ENCODE data around the gene FCHSD2. TPM values are rescaled to one million over a fixed set of nuclear protein-coding genes. Genes with fewer than 3 reads are reported as not detected.

The FCHSD2 gene
- total and polyA plus RNA-seq, 2 donors (not counting 3 experiments of a cell fraction or from before 2014, with no cell fraction given): 20.8 to 56.9 TPM

DNA sequence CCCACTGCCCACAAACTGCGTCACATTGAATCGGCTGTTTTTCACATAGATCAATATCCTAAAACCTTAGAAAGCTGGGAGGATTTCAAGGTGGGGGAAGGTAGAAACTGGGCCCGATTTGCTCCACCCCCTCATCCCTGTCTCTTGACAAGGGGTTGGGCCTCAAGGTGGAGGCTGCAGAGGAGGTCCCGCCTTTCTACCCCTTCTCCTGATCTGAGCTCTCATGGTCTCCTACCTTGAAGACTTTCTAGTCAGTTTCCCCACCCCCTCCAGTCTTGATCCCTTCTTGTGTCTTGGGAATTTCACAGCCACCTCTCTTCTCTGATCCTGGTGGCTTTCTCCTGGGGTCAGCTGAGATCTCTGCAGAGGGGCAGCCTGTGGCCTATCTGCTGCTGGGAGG is 343.8 kb downstream of the FCHSD2 start:
- dilution Hi-C loops (cut with MboI; ENCODE audit: extremely low pct_ligation_motif_present, low sequenced_read_pairs) (no loop called here), intact Hi-C loops (cut with micrococcal nuclease) (no loop called here)
- no peak overlapping the region for H3K4me3 ChIP-seq (replicated peaks in 1 of 3; ENCODE audit: insufficient read depth in 1 of 3, low read depth in 1 of 3, low read length in 3 of 3)
- CTCF ChIA-PET: no interaction called here
- H3K27ac ChIP-seq (ENCODE audit: insufficient read depth, low read depth, low read length): no peak overlapping the region
- H3K4me1 ChIP-seq (ENCODE audit: control insufficient read depth, extremely low read depth, insufficient read depth, low read length): peaks cover under 1% of the 10 kb centered on the region
- H3K9me1 ChIP-seq (replicated peaks; ENCODE audit: control insufficient read depth, extremely low read depth, insufficient read depth, low read length): no peaks in the 10 kb centered on the region
- no TSS peak for BruUV-seq (replicated peaks)
- POLR2A ChIA-PET: no interaction called here
- H3K9ac ChIP-seq (replicated peaks; ENCODE audit: extremely low read depth, insufficient read depth, low read length): no peak overlapping the region
- H3K27me3 ChIP-seq (ENCODE audit: control insufficient read depth in 2 of 2, insufficient read depth in 2 of 2, low read length in 2 of 2): no peaks in the 10 kb centered on the region
- H2AFZ ChIP-seq (ENCODE audit: low read depth, low read length): no peak overlapping the region
- H4K20me1 ChIP-seq (replicated peaks; ENCODE audit: control insufficient read depth, extremely low read depth, insufficient read depth, low read length): no peaks in the 10 kb centered on the region
- TF ChIP-seq FOS (IDR thresholded peaks at IDR 0.05; ENCODE audit: borderline replicate concordance, insufficient read depth, low read length) (no peak), EZH2 (IDR thresholded peaks at IDR 0.05; ENCODE audit: borderline replicate concordance, low read depth, low read length, severe bottlenecking) (no peak), POLR2A (IDR thresholded peaks at IDR 0.05; ENCODE audit: low read depth, low read length) (no peak), POLR2AphosphoS5 (IDR thresholded peaks at IDR 0.05; ENCODE audit: insufficient read depth, low read depth, low read length) (no peak), GATA2 (IDR thresholded peaks at IDR 0.05; ENCODE audit: insufficient read depth, insufficient read length, low read depth, low read length) (no peak), JUN (IDR thresholded peaks at IDR 0.05; ENCODE audit: borderline replicate concordance, insufficient read depth, insufficient read length, low read depth) (no peak), MYC (IDR thresholded peaks at IDR 0.05; ENCODE audit: low read depth, low read length) (no peak)
- TF ChIP-seq, protein P1, sequence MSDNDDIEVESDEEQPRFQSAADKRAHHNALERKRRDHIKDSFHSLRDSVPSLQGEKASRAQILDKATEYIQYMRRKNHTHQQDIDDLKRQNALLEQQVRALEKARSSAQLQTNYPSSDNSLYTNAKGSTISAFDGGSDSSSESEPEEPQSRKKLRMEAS (IDR thresholded peaks at IDR 0.05; ENCODE audit: insufficient read depth, insufficient read length): no peak
- TF ChIP-seq, protein P2, sequence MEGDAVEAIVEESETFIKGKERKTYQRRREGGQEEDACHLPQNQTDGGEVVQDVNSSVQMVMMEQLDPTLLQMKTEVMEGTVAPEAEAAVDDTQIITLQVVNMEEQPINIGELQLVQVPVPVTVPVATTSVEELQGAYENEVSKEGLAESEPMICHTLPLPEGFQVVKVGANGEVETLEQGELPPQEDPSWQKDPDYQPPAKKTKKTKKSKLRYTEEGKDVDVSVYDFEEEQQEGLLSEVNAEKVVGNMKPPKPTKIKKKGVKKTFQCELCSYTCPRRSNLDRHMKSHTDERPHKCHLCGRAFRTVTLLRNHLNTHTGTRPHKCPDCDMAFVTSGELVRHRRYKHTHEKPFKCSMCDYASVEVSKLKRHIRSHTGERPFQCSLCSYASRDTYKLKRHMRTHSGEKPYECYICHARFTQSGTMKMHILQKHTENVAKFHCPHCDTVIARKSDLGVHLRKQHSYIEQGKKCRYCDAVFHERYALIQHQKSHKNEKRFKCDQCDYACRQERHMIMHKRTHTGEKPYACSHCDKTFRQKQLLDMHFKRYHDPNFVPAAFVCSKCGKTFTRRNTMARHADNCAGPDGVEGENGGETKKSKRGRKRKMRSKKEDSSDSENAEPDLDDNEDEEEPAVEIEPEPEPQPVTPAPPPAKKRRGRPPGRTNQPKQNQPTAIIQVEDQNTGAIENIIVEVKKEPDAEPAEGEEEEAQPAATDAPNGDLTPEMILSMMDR (IDR thresholded peaks at IDR 0.05; ENCODE audit: extremely low read depth in 1 of 2, insufficient read depth in 1 of 2, low read depth in 1 of 2, low read length in 2 of 2): no peak
- FAIRE-seq: no peak
- no peaks in the 10 kb centered on the region for H3K79me2 ChIP-seq (ENCODE audit: control insufficient read depth, insufficient read depth, low read length)
- no peaks in the 10 kb centered on the region for H3K9me3 ChIP-seq (replicated peaks; ENCODE audit: control insufficient read depth, insufficient read depth, low read length)
- no peak overlapping the region for H3K4me2 ChIP-seq (ENCODE audit: insufficient read depth, low read length)
- DNase-seq (ENCODE audit: low read depth, low spot score): no peak
- H3K36me3 ChIP-seq (ENCODE audit: control insufficient read depth in 2 of 2, extremely low read depth in 1 of 2, insufficient read depth in 2 of 2, low read length in 2 of 2): no peaks in the 10 kb centered on the region

All from endothelial cell of umbilical vein (primary cell).